Renal cortical epithelial cell (primary cell): ENCODE measurements around the gene IMPA2. TPM values are rescaled to one million over a fixed set of nuclear protein-coding genes. Genes with fewer than 3 reads are reported as not detected.

Experiments used
- DNase-seq: peaks from one replicate; pipeline ENCODE4 v3.0.0-alpha.2; 2011; ENCODE audit warnings: low read depth
- total RNA-seq: library from RNA; depleted of rRNA; stranded (reverse); fragments of >200 nt; gene quantifications from 2 replicates; pipeline ENCODE4 v1.2.3, GENCODE V29; 2014

Gene IMPA2
- total RNA-seq, 1 donor from 2014 or later = 123 TPM

- peak; percentile 55 for DNase-seq
These were observed 8.7 kb downstream of the IMPA2 start for GRCh38 chr18:11989966-11990380.

GRCh38 chr18:11990539-11990938 is 9.2 kb downstream of the IMPA2 start:
- no peak for DNase-seq

DNA sequence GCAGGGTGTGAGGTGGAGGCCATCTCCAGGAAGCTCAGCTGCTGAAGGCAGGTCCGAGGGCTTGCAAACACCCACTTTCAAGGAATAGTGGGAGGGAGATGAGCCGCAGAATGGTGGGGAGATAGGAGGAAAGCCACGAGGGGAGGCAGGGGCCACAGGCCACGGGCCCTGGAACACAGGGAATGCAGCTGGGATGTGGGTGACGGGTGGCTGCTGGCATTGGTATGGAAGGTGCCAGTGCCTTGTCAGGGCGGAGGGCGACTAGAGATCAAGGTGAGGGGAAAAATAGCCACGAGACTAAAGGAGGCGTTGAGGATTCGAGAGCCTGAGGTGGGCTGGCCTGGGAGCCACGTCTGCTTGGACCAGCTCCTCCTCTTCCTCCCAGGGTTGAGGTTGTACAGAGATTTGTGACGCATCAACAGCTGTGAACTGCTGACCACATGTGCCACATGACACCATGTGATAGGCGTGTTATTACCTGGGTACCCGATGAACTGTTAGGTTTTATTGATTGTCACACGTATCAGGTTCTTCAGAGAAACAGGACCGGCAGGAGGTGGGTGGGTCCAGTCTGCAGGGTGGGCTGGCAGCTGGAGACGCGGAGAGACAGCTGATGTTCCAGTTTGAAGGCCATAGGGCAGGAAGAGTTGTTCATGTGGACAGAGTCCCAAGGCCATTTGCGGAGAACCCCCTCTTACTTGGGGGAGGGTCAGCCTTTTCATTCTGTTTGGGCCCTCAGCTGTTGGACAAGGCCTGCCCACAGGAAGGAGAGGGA is 9.9 kb downstream of the IMPA2 start:
- peak; percentile 76 for DNase-seq

GRCh38 chr18:11992096-11992790 is 10.9 kb downstream of the IMPA2 start:
- peak; percentile 88 for DNase-seq

DNA sequence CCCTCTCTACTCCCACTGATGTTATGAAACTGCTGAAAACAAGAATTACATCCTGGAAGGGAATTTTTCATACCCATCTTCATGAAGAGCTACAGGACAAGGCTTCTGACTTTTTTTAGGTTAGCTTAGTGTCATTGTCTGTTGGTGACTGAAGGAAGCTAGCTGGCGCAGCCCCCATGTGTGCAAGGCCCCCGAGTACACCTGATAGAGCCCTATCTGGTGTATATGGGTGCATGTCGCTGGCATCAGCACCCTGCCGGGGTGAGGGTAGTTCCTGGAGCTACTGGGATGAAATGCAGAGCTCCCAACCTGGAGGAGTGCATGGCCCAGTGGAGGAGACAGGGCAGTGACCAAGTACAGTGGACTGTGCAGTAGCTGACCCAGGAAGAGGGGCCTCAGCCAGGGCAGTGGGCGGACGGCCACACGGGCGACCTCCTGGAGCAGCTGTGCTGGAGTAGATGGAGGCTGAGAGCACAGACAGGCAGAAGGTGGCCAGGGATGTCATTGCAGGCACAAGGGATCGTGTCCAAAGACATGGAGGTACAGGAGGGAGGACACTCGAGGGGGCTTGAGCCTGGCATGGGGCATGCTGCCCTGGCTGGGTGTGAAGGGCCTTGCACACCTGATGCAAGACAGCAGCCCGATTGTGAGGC is 12.1 kb downstream of the IMPA2 start:
- DNase-seq = no peak

DNA sequence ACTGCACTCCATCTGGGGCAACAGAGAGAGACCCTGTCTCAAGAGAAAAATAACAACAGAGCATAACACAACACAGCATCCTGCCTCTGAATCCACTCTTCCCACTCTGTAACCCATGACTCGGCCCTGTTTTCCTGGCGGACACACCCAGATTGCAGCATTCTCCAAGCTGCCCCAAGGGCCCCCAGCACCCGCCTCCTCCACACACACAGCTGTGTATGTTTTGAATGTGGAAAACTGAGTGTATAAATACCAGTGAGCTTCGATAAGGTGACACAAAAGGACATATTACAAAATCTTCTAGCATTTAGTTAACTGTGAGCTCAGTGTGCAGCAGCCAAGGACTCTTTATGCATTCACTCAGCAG is 13.0 kb downstream of the IMPA2 start:
- peak; percentile 84 for DNase-seq

GRCh38 chr18:11994703-11995444 is 13.6 kb downstream of the IMPA2 start:
- peak; percentile 95 for DNase-seq

- peak; percentile 72 for DNase-seq
These were observed 14.3 kb downstream of the IMPA2 start for GRCh38 chr18:11995445-11996189.

DNA sequence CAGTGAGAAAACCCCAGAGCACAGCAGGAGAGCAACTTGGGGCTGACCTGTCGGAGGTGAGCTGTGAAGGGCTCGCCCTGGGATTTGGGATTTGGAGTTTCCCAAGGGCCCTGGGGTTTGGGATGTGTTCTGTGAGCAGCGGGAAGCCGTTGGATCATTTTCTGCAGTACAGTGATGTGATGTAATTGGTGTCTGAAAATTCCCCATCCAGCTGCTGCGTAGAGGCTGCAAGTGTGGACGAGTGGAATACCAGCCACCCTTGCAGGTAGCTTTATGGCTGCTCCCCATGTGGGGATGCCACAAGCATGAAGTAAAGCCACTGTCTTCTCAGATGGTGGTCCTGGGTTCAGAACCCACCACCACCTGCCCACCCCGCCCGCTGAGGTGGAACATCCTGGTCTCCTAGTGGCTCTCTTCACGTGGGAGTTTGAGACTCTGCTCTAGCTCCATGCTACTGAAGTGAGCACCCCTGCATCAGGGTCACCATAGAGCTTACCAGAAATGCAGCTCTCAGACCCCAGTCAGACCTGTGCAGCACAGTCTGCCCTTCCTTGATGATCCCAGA is 15.0 kb downstream of the IMPA2 start:
- no peak for DNase-seq

GRCh38 chr18:11996907-11997306 is 15.6 kb downstream of the IMPA2 start:
- no peak for DNase-seq

- no peak for DNase-seq
These were observed 16.2 kb downstream of the IMPA2 start for GRCh38 chr18:11997466-11997865.

DNA sequence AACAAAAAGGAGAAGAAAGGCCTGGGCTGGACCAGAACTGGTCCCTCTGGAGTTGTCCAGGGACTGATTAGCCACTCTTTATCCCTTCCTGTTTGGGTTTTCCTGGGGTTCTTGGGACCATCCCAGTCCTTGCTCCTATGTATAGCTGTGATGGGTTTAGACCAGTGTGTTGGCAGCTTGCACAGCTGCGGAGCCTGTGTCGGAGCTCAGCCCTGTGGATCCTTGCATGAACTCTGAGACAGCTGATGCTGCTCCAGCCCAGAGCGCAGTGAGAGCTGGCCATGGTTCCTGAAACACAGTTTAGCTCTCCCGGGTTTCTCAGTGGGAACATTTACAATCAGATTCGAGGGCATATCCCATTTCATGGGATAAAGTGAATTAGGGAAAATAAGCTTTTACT is 16.9 kb downstream of the IMPA2 start:
- no peak for DNase-seq

DNA sequence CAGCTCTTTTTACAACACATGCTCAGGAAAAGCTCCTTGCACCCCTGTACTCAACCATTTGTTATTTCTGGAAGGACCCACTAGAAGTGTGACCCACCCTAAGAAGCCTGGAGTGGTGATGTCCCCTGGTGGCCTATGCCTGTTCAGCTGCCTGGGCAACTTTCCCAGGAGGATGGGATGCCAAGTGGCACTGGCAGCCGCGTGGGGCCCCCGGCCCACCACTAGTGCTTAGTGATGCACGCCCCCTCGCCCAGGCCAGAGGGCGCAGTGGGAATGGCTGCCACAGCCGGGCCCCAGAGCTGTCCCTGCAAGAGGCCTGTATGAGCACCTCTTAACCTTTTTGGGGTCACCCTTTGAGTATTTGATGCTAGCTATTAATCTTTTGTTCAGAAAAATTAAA is 18.1 kb downstream of the IMPA2 start:
- no peak for DNase-seq

GRCh38 chr18:12000072-12000659 is 18.9 kb downstream of the IMPA2 start:
- no peak for DNase-seq

- no peak for DNase-seq
These were observed 20.1 kb downstream of the IMPA2 start for GRCh38 chr18:12001421-12001820.

DNA sequence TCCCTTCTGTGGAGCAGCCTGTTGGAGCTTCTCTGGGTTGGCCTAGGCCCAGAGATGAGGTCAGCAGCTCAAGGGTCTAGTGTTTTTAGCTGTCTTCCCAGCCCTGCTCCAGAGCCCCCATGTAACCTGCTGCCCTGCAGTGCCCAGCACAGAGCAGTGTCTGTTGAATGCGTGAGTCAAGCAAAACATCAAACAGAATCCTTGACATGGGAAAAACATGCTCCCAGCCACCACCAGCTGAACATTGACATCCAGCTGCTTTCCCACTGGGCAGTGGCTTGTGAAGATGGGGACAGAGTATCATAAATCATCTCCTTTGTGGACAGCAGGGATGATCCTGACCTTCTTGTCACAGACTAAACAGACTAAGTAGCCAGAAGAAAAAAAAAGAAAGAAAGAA is 22.6 kb downstream of the IMPA2 start:
- no peak for DNase-seq

- DNase-seq = peak; percentile 89
These were observed 24.5 kb downstream of the IMPA2 start for GRCh38 chr18:12005538-12006487.

DNA sequence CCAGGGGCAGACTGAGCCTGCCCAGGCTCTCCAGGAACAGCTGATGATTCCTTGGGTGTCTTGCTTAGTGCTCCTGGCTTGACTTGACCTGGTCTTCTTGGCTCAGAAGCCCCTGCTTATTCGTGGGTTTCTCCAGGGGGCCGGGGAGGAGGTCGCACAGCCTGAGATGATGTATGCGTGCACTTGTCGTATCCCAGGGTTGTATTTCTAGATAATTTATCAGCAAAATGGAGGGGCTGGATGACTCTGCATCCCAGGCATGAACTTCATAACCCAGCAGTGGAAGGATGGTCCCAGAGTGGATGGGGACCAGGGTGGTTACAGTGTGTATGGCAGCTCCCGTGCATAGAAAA is 25.2 kb downstream of the IMPA2 start:
- no peak for DNase-seq

DNA sequence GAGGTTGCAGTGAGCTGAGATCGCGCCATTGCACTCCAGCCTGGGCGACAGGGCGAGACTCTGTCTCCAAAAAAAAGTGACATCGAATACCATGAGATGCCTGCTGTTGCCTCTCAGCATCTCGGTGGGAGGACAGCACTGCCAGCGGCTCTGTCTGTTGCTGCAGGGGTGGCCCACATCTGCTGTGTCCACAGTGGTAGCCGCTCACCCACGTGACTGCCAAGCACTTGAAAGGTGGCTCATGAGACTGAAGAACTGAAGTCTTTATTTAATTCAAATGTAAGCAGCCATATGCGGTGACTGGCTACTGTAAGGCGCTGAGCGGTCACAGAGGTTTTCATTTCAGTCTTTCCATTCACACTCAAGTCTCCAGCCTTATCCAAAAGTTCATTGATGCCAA is 25.8 kb downstream of the IMPA2 start:
- no peak for DNase-seq
